ENCODE measurements around the gene IQGAP1.

GRCh38 chr15:90367576-90367975 is 20.5 kb upstream of the IQGAP1 start:
- TF ChIP-seq FOXK2 (IDR thresholded peaks at IDR 0.05) = no peak
- TF ChIP-seq BHLHE40 (IDR thresholded peaks at IDR 0.05; ENCODE audit: borderline replicate concordance) = no peak
- no peak for TF ChIP-seq TARDBP (IDR thresholded peaks at IDR 0.05)
- TF ChIP-seq SP1 (IDR thresholded peaks at IDR 0.05) = no peak

Data from HEK293T (cell line).